GM18498 (cell line): Measurements from ENCODE around the gene S100A9.
"Not testable (repeated sequence)": the region's sequence is repeated elsewhere in the genome, so short reads cannot be mapped to it uniquely, and the experiment has no call there.

Source experiments
- ATAC-seq: cut with Tn5 transposase; IDR thresholded peaks from one replicate; pipeline ENCODE4 v1.9.1; 2021; ENCODE audit warnings: mild to moderate bottlenecking, moderate library complexity; ENCODE audit not compliant: unreplicated experiment

The S100A9 gene

GRCh38 chr1:153357853-153358690 lies at the start of gene S100A9:
TSS of gene S100A9 (plus strand) at chr1:153357854. CDS start at chr1:153358284, 430 bp downstream.
- no peak for ATAC-seq

GRCh38 chr1:153308540-153308939 lies 49.1 kb upstream of the S100A9 start:
- no peak for ATAC-seq

- no peak for ATAC-seq
Measured at GRCh38 chr1:153309441-153309840, 48.2 kb upstream of the S100A9 start.

- no peak for ATAC-seq
Measured at GRCh38 chr1:153310526-153310925, 47.1 kb upstream of the S100A9 start.

GRCh38 chr1:153312570-153313186 lies 45.0 kb upstream of the S100A9 start, which contains the start of gene PGLYRP3:
TSS of gene PGLYRP3 (minus strand) at chr1:153312952. CDS start at chr1:153310665, 2,287 bp downstream.
- no peak for ATAC-seq

- no peak for ATAC-seq
Measured at GRCh38 chr1:153313288-153313687, 44.4 kb upstream of the S100A9 start.

GRCh38 chr1:153314388-153314787 lies 43.3 kb upstream of the S100A9 start:
- ATAC-seq: not testable (repeated sequence)

- not testable (repeated sequence) for ATAC-seq
Measured at GRCh38 chr1:153316013-153316412, 41.6 kb upstream of the S100A9 start.

- ATAC-seq: not testable (repeated sequence)
Measured at GRCh38 chr1:153318145-153318544, 39.5 kb upstream of the S100A9 start.

GRCh38 chr1:153322568-153322967 lies 35.1 kb upstream of the S100A9 start:
- ATAC-seq: no peak

GRCh38 chr1:153324912-153325311 lies 32.7 kb upstream of the S100A9 start:
- ATAC-seq: no peak

GRCh38 chr1:153333902-153334301 lies 23.8 kb upstream of the S100A9 start:
- no peak for ATAC-seq

GRCh38 chr1:153336650-153337049 lies 21.0 kb upstream of the S100A9 start:
- ATAC-seq: no peak

- ATAC-seq: no peak
Measured at GRCh38 chr1:153337980-153338853, 19.4 kb upstream of the S100A9 start.

GRCh38 chr1:153339802-153340201 lies 17.9 kb upstream of the S100A9 start:
- no peak for ATAC-seq

- ATAC-seq: no peak
Measured at GRCh38 chr1:153340356-153340755, 17.3 kb upstream of the S100A9 start.

GRCh38 chr1:153341431-153341934 lies 16.2 kb upstream of the S100A9 start:
- no peak for ATAC-seq

GRCh38 chr1:153342178-153342577 lies 15.5 kb upstream of the S100A9 start:
- ATAC-seq: no peak

GRCh38 chr1:153343040-153343681 lies 14.5 kb upstream of the S100A9 start:
- ATAC-seq: no peak
